ENCODE measurements around the gene TCF23. TPM values are rescaled to one million over a fixed set of nuclear protein-coding genes. Genes with fewer than 3 reads are reported as not detected.

Gene TCF23
- total RNA-seq, 1 donor from 2014 or later: not detected

GRCh38 chr2:27128668-27129571 lies 19.9 kb upstream of the TCF23 start:
- no peak for DNase-seq (ENCODE audit: low read depth)

- DNase-seq (ENCODE audit: low read depth): no peak
Observed at GRCh38 chr2:27130396-27130795, 18.4 kb upstream of the TCF23 start.

GRCh38 chr2:27131429-27131828 lies 17.4 kb upstream of the TCF23 start:
- peak; percentile 31 for DNase-seq (ENCODE audit: low read depth)

- DNase-seq (ENCODE audit: low read depth): peak; percentile 7
Observed at GRCh38 chr2:27133195-27133875, 15.5 kb upstream of the TCF23 start.

GRCh38 chr2:27133905-27134780 lies 14.7 kb upstream of the TCF23 start, which contains the start of gene PREB:
PREB (minus strand) TSS chr2:27134636; CDS start chr2:27134421, 215 bp downstream.
- peak; percentile 96 for DNase-seq (ENCODE audit: low read depth)

- DNase-seq (ENCODE audit: low read depth): no peak
Observed at GRCh38 chr2:27134781-27135477, 13.9 kb upstream of the TCF23 start.

- no peak for DNase-seq (ENCODE audit: low read depth)
Observed at GRCh38 chr2:27135478-27135955, 13.3 kb upstream of the TCF23 start.

GRCh38 chr2:27136751-27137150 lies 12.1 kb upstream of the TCF23 start:
- DNase-seq (ENCODE audit: low read depth): no peak

- no peak for DNase-seq (ENCODE audit: low read depth)
Observed at GRCh38 chr2:27137322-27137935, 11.4 kb upstream of the TCF23 start.

GRCh38 chr2:27138111-27138510 lies 10.7 kb upstream of the TCF23 start:
- no peak for DNase-seq (ENCODE audit: low read depth)

GRCh38 chr2:27139310-27139709 lies 9.5 kb upstream of the TCF23 start, which contains the start of gene PRR30:
PRR30 (minus strand) TSS chr2:27139410; CDS start chr2:27138329, 1,081 bp downstream.
- DNase-seq (ENCODE audit: low read depth): no peak

GRCh38 chr2:27143285-27143684 lies 5.5 kb upstream of the TCF23 start:
- no peak for DNase-seq (ENCODE audit: low read depth)

- no peak for DNase-seq (ENCODE audit: low read depth)
Observed at GRCh38 chr2:27145682-27146081, 3.1 kb upstream of the TCF23 start.

- DNase-seq (ENCODE audit: low read depth): no peak
Observed at GRCh38 chr2:27147935-27148334, 869 bp upstream of the TCF23 start.

- no peak for DNase-seq (ENCODE audit: low read depth)
Observed at GRCh38 chr2:27149570-27150405, 984 bp downstream of the TCF23 start.

- no peak for DNase-seq (ENCODE audit: low read depth)
Observed at GRCh38 chr2:27150639-27151230, 1.9 kb downstream of the TCF23 start.

- no peak for DNase-seq (ENCODE audit: low read depth)
Observed at GRCh38 chr2:27152102-27152795, 3.4 kb downstream of the TCF23 start.

Data from myocyte (in vitro differentiated cells).